LNCAP (cell line): ENCODE measurements around the gene CSMD2.

Experiments
- TF ChIP-seq, protein P1 (sequence below): fragments of 450-650 bp; IDR thresholded peaks from 2 replicates; pipeline ENCODE4 v1.5.1; 2017; ENCODE audit warnings: mild to moderate bottlenecking

Gene CSMD2

GRCh38 chr1:33685256-33685655 lies 479.8 kb downstream of the CSMD2 start:
- TF ChIP-seq, protein P1, sequence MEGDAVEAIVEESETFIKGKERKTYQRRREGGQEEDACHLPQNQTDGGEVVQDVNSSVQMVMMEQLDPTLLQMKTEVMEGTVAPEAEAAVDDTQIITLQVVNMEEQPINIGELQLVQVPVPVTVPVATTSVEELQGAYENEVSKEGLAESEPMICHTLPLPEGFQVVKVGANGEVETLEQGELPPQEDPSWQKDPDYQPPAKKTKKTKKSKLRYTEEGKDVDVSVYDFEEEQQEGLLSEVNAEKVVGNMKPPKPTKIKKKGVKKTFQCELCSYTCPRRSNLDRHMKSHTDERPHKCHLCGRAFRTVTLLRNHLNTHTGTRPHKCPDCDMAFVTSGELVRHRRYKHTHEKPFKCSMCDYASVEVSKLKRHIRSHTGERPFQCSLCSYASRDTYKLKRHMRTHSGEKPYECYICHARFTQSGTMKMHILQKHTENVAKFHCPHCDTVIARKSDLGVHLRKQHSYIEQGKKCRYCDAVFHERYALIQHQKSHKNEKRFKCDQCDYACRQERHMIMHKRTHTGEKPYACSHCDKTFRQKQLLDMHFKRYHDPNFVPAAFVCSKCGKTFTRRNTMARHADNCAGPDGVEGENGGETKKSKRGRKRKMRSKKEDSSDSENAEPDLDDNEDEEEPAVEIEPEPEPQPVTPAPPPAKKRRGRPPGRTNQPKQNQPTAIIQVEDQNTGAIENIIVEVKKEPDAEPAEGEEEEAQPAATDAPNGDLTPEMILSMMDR: no peak

- TF ChIP-seq, protein P1: no peak
Observed at GRCh38 chr1:33684396-33685179, 480.4 kb downstream of the CSMD2 start.

DNA sequence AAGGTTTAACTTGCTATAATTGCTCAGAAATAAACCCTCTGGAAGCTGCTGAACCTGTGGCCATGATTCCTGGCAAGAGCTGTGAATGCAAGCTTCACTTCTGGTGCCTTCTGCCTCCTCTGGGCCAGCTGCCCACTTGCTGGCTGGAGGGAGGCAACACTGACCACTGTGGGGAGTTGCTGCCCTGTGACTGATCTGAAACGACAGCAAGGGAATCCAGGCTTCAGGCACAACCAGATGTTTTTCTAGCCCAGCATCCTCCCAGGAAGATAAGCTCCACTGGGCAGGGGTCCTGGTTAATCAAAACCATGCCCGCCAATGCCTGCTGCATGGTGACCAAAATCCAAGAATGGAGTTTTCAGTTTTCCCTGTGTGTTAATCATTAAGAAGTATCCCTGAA lies 481.1 kb downstream of the CSMD2 start:
- TF ChIP-seq, protein P1: no peak

- TF ChIP-seq, protein P1: no peak
Observed at GRCh38 chr1:33682371-33682770, 482.7 kb downstream of the CSMD2 start.

GRCh38 chr1:33680281-33680840 lies 484.7 kb downstream of the CSMD2 start:
- TF ChIP-seq, protein P1: no peak

- TF ChIP-seq, protein P1: no peak
Observed at GRCh38 chr1:33670567-33670966, 494.5 kb downstream of the CSMD2 start.

DNA sequence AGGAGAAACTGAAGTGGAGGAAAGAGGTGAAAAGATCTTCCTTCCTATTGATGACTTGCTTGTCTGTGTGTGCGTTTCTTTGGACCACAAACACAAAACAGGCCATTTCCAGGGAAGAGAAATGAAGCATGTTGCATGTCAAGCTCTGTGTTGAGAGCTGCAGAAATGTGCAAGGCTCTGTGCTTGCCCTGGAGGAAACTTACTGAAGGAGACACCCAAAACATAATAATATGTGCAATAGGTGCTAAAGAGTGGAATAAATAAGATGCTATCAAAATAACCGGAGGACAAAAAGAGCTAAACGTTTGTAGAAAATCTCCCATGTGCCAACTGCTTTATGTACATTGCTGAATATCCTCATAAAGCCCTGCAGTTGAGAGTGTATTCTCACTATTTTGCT lies 496.3 kb downstream of the CSMD2 start:
- TF ChIP-seq, protein P1: no peak
